SK-N-SH treated with all-trans-retinoic acid at 6 μM for 48 hours (cell line): Measurements from ENCODE around the gene PRPSAP2.

ENCODE experiments used
- ATAC-seq: fragments of 200-7000 bp; cut with Tn5 transposase; 3 replicates; pipeline ENCODE4 v1.9.1; 2020; ENCODE audit warnings: mild to moderate bottlenecking, moderate library complexity
- ARNTL ChIP-seq: fragments of 450-650 bp; formaldehyde crosslinking; IDR thresholded peaks from 2 replicates; pipeline ENCODE4 v1.5.0; 2020; ENCODE audit warnings: low read depth, mild to moderate bottlenecking, moderate library complexity, borderline replicate concordance
- BACH2 ChIP-seq: fragments of 250-450 bp; sonication (Bioruptor Pico); IDR thresholded peaks from 2 replicates; pipeline ENCODE4 v1.9.0; 2021; ENCODE audit warnings: mild to moderate bottlenecking, borderline replicate concordance
- CSDC2 ChIP-seq: fragments of 250-450 bp; sonication (Bioruptor Pico); IDR thresholded peaks from 2 replicates; pipeline ENCODE4 v1.5.0; 2020; ENCODE audit warnings: mild to moderate bottlenecking, moderate library complexity
- ESRRG ChIP-seq: fragments of 250-450 bp; sonication (Bioruptor Pico); IDR thresholded peaks from 2 replicates; pipeline ENCODE4 v1.6.1; 2021; ENCODE audit warnings: mild to moderate bottlenecking
- OSR1 ChIP-seq: fragments of 250-450 bp; sonication (Bioruptor Pico); IDR thresholded peaks from 2 replicates; pipeline ENCODE4 v1.8.0; 2022; ENCODE audit warnings: moderate library complexity, mild to moderate bottlenecking, inconsistent platforms
- PPARA ChIP-seq: fragments of 250-450 bp; sonication (Bioruptor Pico); IDR thresholded peaks from 2 replicates; pipeline ENCODE4 v1.5.0; 2020; ENCODE audit warnings: mild to moderate bottlenecking, borderline replicate concordance
- SNAI2 ChIP-seq: fragments of 250-450 bp; sonication (Bioruptor Pico); IDR thresholded peaks from 2 replicates; pipeline ENCODE4 v1.5.0; 2020; ENCODE audit warnings: mild to moderate bottlenecking, moderate library complexity
- TCF4 ChIP-seq: fragments of 250-450 bp; sonication (Bioruptor Pico); IDR thresholded peaks from 2 replicates; pipeline ENCODE4 v1.8.0; 2021; ENCODE audit warnings: mild to moderate bottlenecking, moderate library complexity, borderline replicate concordance
- ZC3H10 ChIP-seq: fragments of 250-450 bp; sonication (Bioruptor Pico); IDR thresholded peaks from 2 replicates; pipeline ENCODE4 v1.5.1; 2021; ENCODE audit warnings: mild to moderate bottlenecking, moderate library complexity
- ZFP3 ChIP-seq: fragments of 250-450 bp; sonication (Bioruptor Pico); IDR thresholded peaks from 2 replicates; pipeline ENCODE4 v1.5.0; 2020; ENCODE audit warnings: mild to moderate bottlenecking, moderate library complexity
- ZNF70 ChIP-seq: fragments of 450-650 bp; formaldehyde crosslinking; IDR thresholded peaks from 2 replicates; pipeline ENCODE4 v1.5.0; 2020; ENCODE audit warnings: mild to moderate bottlenecking, moderate library complexity
- TF ChIP-seq, protein P1 (sequence below): fragments of 250-450 bp; sonication (Bioruptor Pico); IDR thresholded peaks from 2 replicates; pipeline ENCODE4 v1.5.1; 2020; ENCODE audit warnings: low read depth, mild to moderate bottlenecking, moderate library complexity
- TF ChIP-seq, protein P2 (sequence below): fragments of 250-450 bp; sonication (Bioruptor Pico); IDR thresholded peaks from 2 replicates; pipeline ENCODE4 v1.5.1; 2021; ENCODE audit warnings: mild to moderate bottlenecking, moderate library complexity
- TF ChIP-seq, protein P3 (sequence below): fragments of 250-450 bp; sonication (Bioruptor Pico); IDR thresholded peaks from 2 replicates; pipeline ENCODE4 v1.8.0; 2020; ENCODE audit warnings: mild to moderate bottlenecking, moderate library complexity, borderline replicate concordance
- TF ChIP-seq, protein P4 (sequence below): fragments of 250-450 bp; sonication (Bioruptor Pico); IDR thresholded peaks from 2 replicates; pipeline ENCODE4 v1.8.0; 2021; ENCODE audit warnings: low read depth, mild to moderate bottlenecking, moderate library complexity, borderline replicate concordance

Gene PRPSAP2

DNA sequence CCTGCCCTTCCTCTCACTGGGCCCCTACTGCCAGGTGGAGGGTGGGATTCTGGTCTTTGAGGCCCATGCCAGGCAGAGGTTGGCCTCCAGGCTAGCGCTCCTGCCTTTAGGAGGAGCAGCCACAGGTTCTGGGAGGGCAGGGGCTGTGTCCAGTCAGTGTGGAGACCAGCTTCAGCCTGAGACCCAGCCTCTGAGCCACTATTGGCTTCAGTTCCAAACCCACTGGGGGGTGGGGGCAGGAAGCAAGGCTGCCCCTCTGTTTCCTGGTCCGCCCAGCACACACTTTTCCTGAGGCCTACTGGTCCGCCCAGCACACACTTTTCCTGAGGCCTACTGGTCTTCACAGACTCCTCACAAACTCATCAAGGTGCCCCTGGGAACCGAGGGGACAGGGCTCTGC lies 110.4 kb downstream of the PRPSAP2 start (continued):
- TF ChIP-seq TCF4 (CRISPR knock-in tag) = no peak
- TF ChIP-seq, protein P1, sequence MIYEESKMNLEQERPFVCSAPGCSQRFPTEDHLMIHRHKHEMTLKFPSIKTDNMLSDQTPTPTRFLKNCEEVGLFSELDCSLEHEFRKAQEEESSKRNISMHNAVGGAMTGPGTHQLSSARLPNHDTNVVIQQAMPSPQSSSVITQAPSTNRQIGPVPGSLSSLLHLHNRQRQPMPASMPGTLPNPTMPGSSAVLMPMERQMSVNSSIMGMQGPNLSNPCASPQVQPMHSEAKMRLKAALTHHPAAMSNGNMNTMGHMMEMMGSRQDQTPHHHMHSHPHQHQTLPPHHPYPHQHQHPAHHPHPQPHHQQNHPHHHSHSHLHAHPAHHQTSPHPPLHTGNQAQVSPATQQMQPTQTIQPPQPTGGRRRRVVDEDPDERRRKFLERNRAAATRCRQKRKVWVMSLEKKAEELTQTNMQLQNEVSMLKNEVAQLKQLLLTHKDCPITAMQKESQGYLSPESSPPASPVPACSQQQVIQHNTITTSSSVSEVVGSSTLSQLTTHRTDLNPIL (CRISPR knock-in tag) = no peak
- TF ChIP-seq, all 23 proteins: peak for 0

DNA sequence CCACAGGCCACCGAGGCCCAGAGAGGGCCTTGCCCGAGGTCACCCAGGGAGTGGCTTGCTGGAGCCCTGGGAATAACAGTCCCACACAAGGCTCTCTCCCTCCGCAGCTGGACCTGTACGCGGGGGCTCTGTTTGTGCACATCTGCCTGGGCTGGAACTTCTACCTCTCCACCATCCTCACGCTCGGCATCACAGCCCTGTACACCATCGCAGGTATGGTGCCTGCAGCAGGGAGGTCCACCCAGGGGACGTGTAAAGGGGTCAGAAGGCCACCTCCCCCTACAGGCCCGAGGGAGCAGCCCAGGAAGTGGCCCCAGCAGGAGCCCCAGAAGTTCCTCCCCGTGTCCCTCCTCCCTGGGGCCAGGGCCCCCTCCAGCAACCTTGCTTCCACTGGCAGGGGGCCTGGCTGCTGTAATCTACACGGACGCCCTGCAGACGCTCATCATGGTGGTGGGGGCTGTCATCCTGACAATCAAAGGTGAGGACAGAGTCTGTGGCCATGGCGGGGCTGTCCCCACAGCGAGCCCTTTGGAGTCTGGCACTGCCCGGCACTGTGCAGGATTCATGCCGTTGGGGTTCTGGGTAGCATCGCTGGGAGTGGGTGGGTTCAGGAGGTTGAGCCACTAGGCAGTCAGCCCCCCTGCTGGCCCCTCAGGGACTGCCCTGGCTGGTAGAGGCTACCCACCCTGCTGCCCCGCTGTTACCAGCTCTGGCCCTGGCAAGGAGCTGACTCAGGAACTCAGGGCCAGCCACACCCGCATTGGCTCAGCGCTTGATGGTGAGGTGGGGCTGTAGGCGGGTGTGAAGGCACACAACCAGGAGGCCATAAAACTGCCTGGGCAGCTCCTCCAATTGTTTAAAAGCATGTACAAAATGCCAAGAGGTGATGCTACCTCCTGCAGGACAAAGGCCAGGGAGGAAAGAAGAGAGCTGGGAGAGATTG lies 111.3 kb downstream of the PRPSAP2 start:
- ATAC-seq = no peak
- no peak for TF ChIP-seq CSDC2 (CRISPR knock-in tag)
- TF ChIP-seq ZNF70 (CRISPR knock-in tag) = no peak
- TF ChIP-seq OSR1 (CRISPR knock-in tag) = no peak
- TF ChIP-seq, protein P2, sequence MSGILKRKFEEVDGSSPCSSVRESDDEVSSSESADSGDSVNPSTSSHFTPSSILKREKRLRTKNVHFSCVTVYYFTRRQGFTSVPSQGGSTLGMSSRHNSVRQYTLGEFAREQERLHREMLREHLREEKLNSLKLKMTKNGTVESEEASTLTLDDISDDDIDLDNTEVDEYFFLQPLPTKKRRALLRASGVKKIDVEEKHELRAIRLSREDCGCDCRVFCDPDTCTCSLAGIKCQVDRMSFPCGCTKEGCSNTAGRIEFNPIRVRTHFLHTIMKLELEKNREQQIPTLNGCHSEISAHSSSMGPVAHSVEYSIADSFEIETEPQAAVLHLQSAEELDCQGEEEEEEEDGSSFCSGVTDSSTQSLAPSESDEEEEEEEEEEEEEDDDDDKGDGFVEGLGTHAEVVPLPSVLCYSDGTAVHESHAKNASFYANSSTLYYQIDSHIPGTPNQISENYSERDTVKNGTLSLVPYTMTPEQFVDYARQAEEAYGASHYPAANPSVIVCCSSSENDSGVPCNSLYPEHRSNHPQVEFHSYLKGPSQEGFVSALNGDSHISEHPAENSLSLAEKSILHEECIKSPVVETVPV (CRISPR knock-in tag) = no peak
- TF ChIP-seq ZFP3 (CRISPR knock-in tag) = no peak
- TF ChIP-seq TCF4 (CRISPR knock-in tag) = no peak
- no peak for TF ChIP-seq ARNTL (CRISPR knock-in tag)
- TF ChIP-seq BACH2 = no peak
- TF ChIP-seq, protein P3, sequence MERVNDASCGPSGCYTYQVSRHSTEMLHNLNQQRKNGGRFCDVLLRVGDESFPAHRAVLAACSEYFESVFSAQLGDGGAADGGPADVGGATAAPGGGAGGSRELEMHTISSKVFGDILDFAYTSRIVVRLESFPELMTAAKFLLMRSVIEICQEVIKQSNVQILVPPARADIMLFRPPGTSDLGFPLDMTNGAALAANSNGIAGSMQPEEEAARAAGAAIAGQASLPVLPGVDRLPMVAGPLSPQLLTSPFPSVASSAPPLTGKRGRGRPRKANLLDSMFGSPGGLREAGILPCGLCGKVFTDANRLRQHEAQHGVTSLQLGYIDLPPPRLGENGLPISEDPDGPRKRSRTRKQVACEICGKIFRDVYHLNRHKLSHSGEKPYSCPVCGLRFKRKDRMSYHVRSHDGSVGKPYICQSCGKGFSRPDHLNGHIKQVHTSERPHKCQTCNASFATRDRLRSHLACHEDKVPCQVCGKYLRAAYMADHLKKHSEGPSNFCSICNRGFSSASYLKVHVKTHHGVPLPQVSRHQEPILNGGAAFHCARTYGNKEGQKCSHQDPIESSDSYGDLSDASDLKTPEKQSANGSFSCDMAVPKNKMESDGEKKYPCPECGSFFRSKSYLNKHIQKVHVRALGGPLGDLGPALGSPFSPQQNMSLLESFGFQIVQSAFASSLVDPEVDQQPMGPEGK = no peak

DNA sequence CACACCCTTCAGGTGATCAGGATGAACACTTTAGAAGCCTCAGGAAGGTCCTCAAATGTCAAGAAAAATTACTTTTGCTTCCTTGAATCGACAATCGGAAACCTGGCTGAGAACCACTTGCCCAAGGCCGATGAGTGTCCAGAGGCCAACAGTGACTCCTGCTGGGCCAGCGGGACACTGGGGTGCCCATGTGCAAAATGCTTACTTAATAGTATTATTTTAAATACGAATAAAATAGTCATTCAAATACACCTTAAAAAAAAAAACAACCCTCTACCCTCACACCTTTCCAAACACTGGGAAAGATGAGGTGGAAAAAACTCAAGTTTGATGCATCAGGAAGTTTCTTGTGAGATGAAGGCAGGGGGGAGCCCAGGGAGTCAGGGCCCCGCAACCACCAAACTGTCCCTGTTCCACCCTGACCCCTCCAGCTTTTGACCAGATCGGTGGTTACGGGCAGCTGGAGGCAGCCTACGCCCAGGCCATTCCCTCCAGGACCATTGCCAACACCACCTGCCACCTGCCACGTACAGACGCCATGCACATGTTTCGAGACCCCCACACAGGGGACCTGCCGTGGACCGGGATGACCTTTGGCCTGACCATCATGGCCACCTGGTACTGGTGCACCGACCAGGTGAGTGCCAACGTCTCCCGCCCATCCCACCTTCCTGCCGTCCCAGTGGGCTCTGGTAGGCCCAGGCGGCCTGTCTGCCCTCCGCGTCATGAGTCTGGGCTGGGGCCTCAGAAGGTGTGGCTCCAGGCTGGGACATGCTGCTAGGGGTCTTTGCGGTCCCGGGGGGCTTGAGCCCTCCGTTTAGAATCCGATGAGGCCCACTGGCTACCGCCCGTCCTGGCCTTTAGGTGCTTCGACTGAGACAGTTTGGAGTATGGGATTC lies 112.9 kb downstream of the PRPSAP2 start:
- no peak for ATAC-seq
- TF ChIP-seq PPARA = no peak

DNA sequence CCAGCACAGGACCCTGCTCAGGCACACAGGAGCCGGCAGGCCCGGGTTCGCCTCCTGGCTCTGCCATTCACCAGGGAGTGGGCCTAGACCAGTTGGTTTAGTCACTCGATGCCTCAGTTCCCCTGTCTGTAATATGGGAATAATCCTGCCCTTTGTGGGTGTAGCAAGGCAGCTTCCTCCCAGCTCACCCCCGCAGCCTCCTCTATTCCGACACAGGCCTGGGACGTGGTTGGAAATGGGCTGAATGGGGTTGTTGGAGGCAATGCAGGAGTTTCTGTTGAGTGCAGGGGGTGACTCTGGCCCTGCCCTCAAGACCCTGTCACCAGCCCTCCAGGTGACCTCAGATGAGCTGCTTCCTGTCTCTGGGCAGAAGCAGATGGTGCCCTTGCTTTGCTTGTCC lies 113.9 kb downstream of the PRPSAP2 start:
- no peak for ATAC-seq
- TF ChIP-seq, protein P4, sequence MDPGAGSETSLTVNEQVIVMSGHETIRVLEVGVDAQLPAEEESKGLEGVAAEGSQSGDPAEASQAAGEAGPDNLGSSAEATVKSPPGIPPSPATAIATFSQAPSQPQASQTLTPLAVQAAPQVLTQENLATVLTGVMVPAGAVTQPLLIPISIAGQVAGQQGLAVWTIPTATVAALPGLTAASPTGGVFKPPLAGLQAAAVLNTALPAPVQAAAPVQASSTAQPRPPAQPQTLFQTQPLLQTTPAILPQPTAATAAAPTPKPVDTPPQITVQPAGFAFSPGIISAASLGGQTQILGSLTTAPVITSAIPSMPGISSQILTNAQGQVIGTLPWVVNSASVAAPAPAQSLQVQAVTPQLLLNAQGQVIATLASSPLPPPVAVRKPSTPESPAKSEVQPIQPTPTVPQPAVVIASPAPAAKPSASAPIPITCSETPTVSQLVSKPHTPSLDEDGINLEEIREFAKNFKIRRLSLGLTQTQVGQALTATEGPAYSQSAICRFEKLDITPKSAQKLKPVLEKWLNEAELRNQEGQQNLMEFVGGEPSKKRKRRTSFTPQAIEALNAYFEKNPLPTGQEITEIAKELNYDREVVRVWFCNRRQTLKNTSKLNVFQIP (CRISPR knock-in tag) = no peak
- TF ChIP-seq, protein P1 (CRISPR knock-in tag) = no peak
- TF ChIP-seq ARNTL (CRISPR knock-in tag) (no peak), ZC3H10 (CRISPR knock-in tag) (no peak), SNAI2 (CRISPR knock-in tag) (no peak), ESRRG (CRISPR knock-in tag) (no peak), PPARA (no peak)
- TF ChIP-seq, protein P3 = no peak
